HepG2 (cell line): ENCODE measurements around the gene TOGARAM1.

Experiments used
- ATF1 ChIP-seq: IDR thresholded peaks from 2 replicates; pipeline ENCODE4 v1.6.1; 2016; ENCODE audit warnings: mild to moderate bottlenecking, control low read depth
- CTCF ChIP-seq: sonication (generic); formaldehyde crosslinking; IDR thresholded peaks from 2 replicates; pipeline ENCODE4 v1.5.0; 2020; ENCODE audit warnings: mild to moderate bottlenecking, missing genetic modification reagents, moderate library complexity
- ELF4 ChIP-seq: sonication (generic); formaldehyde crosslinking; IDR thresholded peaks from 2 replicates; pipeline ENCODE4 v1.5.0; 2020; ENCODE audit warnings: missing genetic modification reagents, mild to moderate bottlenecking, moderate library complexity, borderline replicate concordance
- EP300 ChIP-seq, 3 experiments: sonication (generic) in 1 of 3; formaldehyde crosslinking in 1 of 3; IDR thresholded peaks; 2 replicates each; pipeline versions ENCODE4 v1.5.1 to v1.6.1; 2011 to 2020; ENCODE audit warnings: low read depth in 2 of 3, low read length in 2 of 3, borderline replicate concordance in 1 of 3, improper control_type of control experiment in 1 of 3, mild to moderate bottlenecking in 1 of 3, missing genetic modification reagents in 1 of 3, moderate library complexity in 1 of 3
- EZH2 ChIP-seq: conservative IDR thresholded peaks from 2 replicates; pipeline ENCODE4 v1.6.1; 2012; ENCODE audit warnings: mild to moderate bottlenecking, low read depth, low read length, moderate library complexity
- FOXM1 ChIP-seq: sonication (generic); formaldehyde crosslinking; IDR thresholded peaks from 2 replicates; pipeline ENCODE4 v1.5.0; 2020; ENCODE audit warnings: missing genetic modification reagents
- MAF1 ChIP-seq: sonication (generic); formaldehyde crosslinking; IDR thresholded peaks from 2 replicates; pipeline ENCODE4 v1.5.0; 2020; ENCODE audit warnings: missing genetic modification reagents, borderline replicate concordance
- PRDM10 ChIP-seq: sonication (generic); formaldehyde crosslinking; IDR thresholded peaks from 2 replicates; pipeline ENCODE4 v1.4.0; 2020; ENCODE audit warnings: low read depth, missing genetic modification reagents
- REPIN1 ChIP-seq: sonication (generic); formaldehyde crosslinking; IDR thresholded peaks from 2 replicates; pipeline ENCODE4 v1.8.0; 2022; ENCODE audit warnings: missing genetic modification reagents, low read depth, mild to moderate bottlenecking, borderline replicate concordance
- ZNF543 ChIP-seq: sonication (generic); formaldehyde crosslinking; IDR thresholded peaks from 2 replicates; pipeline ENCODE4 v1.4.0; 2020; ENCODE audit warnings: mild to moderate bottlenecking, missing genetic modification reagents
- ZZZ3 ChIP-seq: sonication (generic); formaldehyde crosslinking; IDR thresholded peaks from 2 replicates; pipeline ENCODE4 v1.4.0; 2020; ENCODE audit warnings: missing genetic modification reagents, mild to moderate bottlenecking, borderline replicate concordance

- TF ChIP-seq CTCF (no peak), FOXM1 (CRISPR knock-in tag) (no peak), EZH2 (no peak), ZZZ3 (CRISPR knock-in tag) (no peak), PRDM10 (CRISPR knock-in tag) (no peak), ZNF543 (no peak), ATF1 (CRISPR knock-in tag) (no peak), REPIN1 (CRISPR knock-in tag) (no peak), EP300 (IDR thresholded peaks at IDR 0.05; ENCODE audit: low read depth in 2 of 2, low read length in 2 of 2) (no peak), EP300 (CRISPR knock-in tag; IDR thresholded peaks at IDR 0.05; ENCODE audit: borderline replicate concordance) (no peak), MAF1 (no peak), ELF4 (CRISPR knock-in tag) (no peak)
Observed at GRCh38 chr14:44966601-44967336, 4.8 kb downstream of the TOGARAM1 start.
